Endodermal cell (in vitro differentiated cells): ENCODE results near the gene LRP8. TPM values are rescaled to one million over a fixed set of nuclear protein-coding genes. Genes with fewer than 3 reads are reported as not detected.

Experiments
- DNase-seq: peaks from one replicate; pipeline ENCODE4 v3.0.0-alpha.2; 2017
- H3K27ac ChIP-seq: 2 replicates; pipeline ENCODE4 v1.5.1; 2013; ENCODE audit warnings: mild to moderate bottlenecking, low read depth, low read length, moderate library complexity
- H3K27me3 ChIP-seq: 2 replicates; pipeline ENCODE4 v1.6.1; 2013; ENCODE audit warnings: mild to moderate bottlenecking, low read length, moderate library complexity; ENCODE audit not compliant: insufficient read depth, control insufficient read depth, poor library complexity, severe bottlenecking
- H3K36me3 ChIP-seq: 2 replicates; pipeline ENCODE4 v1.7.0; 2013; ENCODE audit warnings: mild to moderate bottlenecking, low read length, moderate library complexity; ENCODE audit not compliant: control insufficient read depth, insufficient read depth
- H3K4me1 ChIP-seq: one replicate; pipeline ENCODE4 v1.7.0; 2013; ENCODE audit warnings: low read length; ENCODE audit not compliant: control insufficient read depth, insufficient read depth
- H3K4me3 ChIP-seq: 2 replicates; pipeline ENCODE4 v1.5.1; 2013; ENCODE audit warnings: mild to moderate bottlenecking, low read length, moderate library complexity
- H3K9ac ChIP-seq: 2 replicates; pipeline ENCODE4 v1.6.1; 2013; ENCODE audit warnings: mild to moderate bottlenecking, low read length, moderate library complexity; ENCODE audit not compliant: poor library complexity, severe bottlenecking; ENCODE audit errors: extremely low read depth
- H3K9me3 ChIP-seq: 2 replicates; pipeline ENCODE4 v1.6.1; 2013; ENCODE audit warnings: mild to moderate bottlenecking, low read length, moderate library complexity; ENCODE audit not compliant: control insufficient read depth
- H3K27ac Mint-ChIP-seq: 2 replicates; pipeline ENCODE4 v1.8.0; 2020; ENCODE audit warnings: mixed read lengths
- H3K27me3 Mint-ChIP-seq: 2 replicates; pipeline ENCODE4 v1.8.0; 2021; ENCODE audit warnings: mild to moderate bottlenecking, mixed read lengths; ENCODE audit not compliant: insufficient read depth
- H3K36me3 Mint-ChIP-seq: 2 replicates; pipeline ENCODE4 v1.8.0; 2020; ENCODE audit warnings: low read depth, mixed read lengths
- H3K4me1 Mint-ChIP-seq: 2 replicates; pipeline ENCODE4 v1.8.0; 2020; ENCODE audit warnings: mixed read lengths
- H3K4me3 Mint-ChIP-seq: 2 replicates; pipeline ENCODE4 v1.8.0; 2020; ENCODE audit warnings: mild to moderate bottlenecking, moderate library complexity, mixed read lengths
- H3K9me3 Mint-ChIP-seq: 2 replicates; pipeline ENCODE4 v1.8.0; 2020; ENCODE audit warnings: mild to moderate bottlenecking, mixed read lengths
- CTCF ChIP-seq: fragments of 200-600 bp; sonication (generic); conservative IDR thresholded peaks from 2 replicates; pipeline ENCODE4 v1.5.0; 2021; ENCODE audit warnings: antibody characterized with exemption, mild to moderate bottlenecking
- WGBS, 2 experiments: methylation state at CpG; one replicate each; pipeline versions ENCODE4 v1.1.5 to v1.1.7; 2013; ENCODE audit warnings: missing lambda C conversion rate in 2 of 2, mixed read lengths in 1 of 2; ENCODE audit not compliant: insufficient coverage in 1 of 2, insufficient read length in 1 of 2; 5-methylcytosine and 5-hydroxymethylcytosine counted together
- total RNA-seq, 2 donors: library from RNA; stranded (reverse); fragmentation: NEBNext Ultra II Directional in 1 of 2; extraction: Animal tissue kit (Norgen Biotek cat#: 25700) in 1 of 2; gene quantifications; 2 replicates in 1 of 2; 3 replicates in 1 of 2; pipeline ENCODE4 v1.2.1, GENCODE V29; 2021

The LRP8 gene
- total RNA-seq, 2 donors from 2014 or later, result 29.1 to 39.6 TPM

DNA sequence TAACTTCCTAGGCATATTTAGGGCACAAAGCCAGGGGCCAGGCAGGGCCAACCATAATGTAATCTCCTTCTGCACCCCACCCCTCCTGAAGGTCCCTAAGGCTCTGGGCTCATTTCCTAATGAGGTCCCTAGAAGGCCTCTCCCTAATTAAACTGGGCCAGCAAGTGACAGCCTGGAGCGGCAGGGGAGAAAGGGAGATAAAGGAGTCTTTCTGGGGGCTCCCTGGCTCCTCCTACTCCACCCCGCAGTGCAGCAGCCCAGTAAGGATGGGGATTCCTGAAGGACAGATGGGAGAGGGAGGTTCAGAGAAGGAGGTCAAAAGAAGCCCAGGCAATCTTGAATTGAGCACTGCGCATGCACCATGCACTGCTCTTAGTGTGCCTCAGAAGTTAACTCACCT is 12.8 kb downstream of the LRP8 start:
- H3K36me3 Mint-ChIP-seq, result peaks cover 21% of the 10 kb centered on the region
- no peaks in the 10 kb centered on the region for H3K27me3 Mint-ChIP-seq
- 86 to 97% methylated on average over 1 to 3 of the region's 3 CpGs for WGBS, 2 experiments
- peaks cover 14% of the 10 kb centered on the region for H3K4me1 Mint-ChIP-seq
- H3K9ac ChIP-seq, result no peak overlapping the region
- peaks cover 15% of the 10 kb centered on the region for H3K36me3 ChIP-seq
- H3K4me3 Mint-ChIP-seq, result no peak overlapping the region
- H3K9me3 Mint-ChIP-seq, result no peaks in the 10 kb centered on the region
- H3K27me3 ChIP-seq, result no peaks in the 10 kb centered on the region
- H3K4me3 ChIP-seq, result no peak overlapping the region
- H3K9me3 ChIP-seq, result no peaks in the 10 kb centered on the region
- H3K27ac ChIP-seq, result no peak overlapping the region
- DNase-seq, result no peak
- H3K4me1 ChIP-seq, result peaks cover 7% of the 10 kb centered on the region
- H3K27ac Mint-ChIP-seq, result no peak overlapping the region
- TF ChIP-seq CTCF, result no peak

GRCh38 chr1:53314606-53315005 is 13.3 kb downstream of the LRP8 start:
- Mint-ChIP-seq H3K27me3 (no peaks in the 10 kb centered on the region), H3K36me3 (peaks cover 24% of the 10 kb centered on the region), H3K4me3 (no peak overlapping the region), H3K4me1 (peaks cover 14% of the 10 kb centered on the region), H3K27ac (no peak overlapping the region), H3K9me3 (no peaks in the 10 kb centered on the region)
- DNase-seq, result no peak
- WGBS, 2 experiments, result 60 to 93% methylated on average over 1 to 7 of the region's 7 CpGs
- Histone ChIP-seq H3K9me3 (no peaks in the 10 kb centered on the region), H3K4me3 (no peak overlapping the region), H3K27me3 (no peaks in the 10 kb centered on the region), H3K9ac (no peak overlapping the region), H3K36me3 (peaks cover 15% of the 10 kb centered on the region), H3K4me1 (peaks cover 7% of the 10 kb centered on the region), H3K27ac (no peak overlapping the region)
- no peak for TF ChIP-seq CTCF

DNA sequence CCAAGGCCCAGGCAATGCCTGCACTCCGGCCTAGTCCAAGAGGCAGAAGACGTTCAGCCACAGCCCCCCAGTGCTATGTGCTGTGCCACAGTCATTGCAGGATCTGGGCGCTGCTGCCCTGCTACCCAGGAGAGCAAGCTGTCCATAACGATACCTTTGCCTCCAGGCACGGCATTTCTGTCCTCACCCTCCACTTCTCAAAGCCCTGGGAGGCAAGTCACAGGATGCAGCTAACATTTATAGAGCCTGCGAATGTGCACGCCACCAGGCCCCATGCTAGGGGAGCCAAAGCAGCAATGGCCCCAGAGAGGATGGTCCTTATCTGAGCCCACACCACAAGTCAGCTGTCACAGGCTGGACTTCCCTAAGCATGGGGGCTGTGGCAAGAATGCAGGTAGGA is 13.8 kb downstream of the LRP8 start:
- peaks cover 15% of the 10 kb centered on the region for H3K36me3 ChIP-seq
- H3K9me3 Mint-ChIP-seq, result no peaks in the 10 kb centered on the region
- DNase-seq, result no peak
- no peaks in the 10 kb centered on the region for H3K27me3 ChIP-seq
- H3K27ac ChIP-seq, result no peak overlapping the region
- no peak overlapping the region for H3K4me3 Mint-ChIP-seq
- peaks cover 7% of the 10 kb centered on the region for H3K4me1 ChIP-seq
- WGBS, 2 experiments, result 92 to 100% methylated on average over 3 to 7 of the region's 7 CpGs
- no peak overlapping the region for H3K4me3 ChIP-seq
- peaks cover 14% of the 10 kb centered on the region for H3K4me1 Mint-ChIP-seq
- no peak for TF ChIP-seq CTCF
- no peaks in the 10 kb centered on the region for H3K27me3 Mint-ChIP-seq
- H3K27ac Mint-ChIP-seq, result no peak overlapping the region
- H3K9ac ChIP-seq, result no peak overlapping the region
- H3K36me3 Mint-ChIP-seq, result peaks cover 28% of the 10 kb centered on the region
- no peaks in the 10 kb centered on the region for H3K9me3 ChIP-seq
